Measurements from ENCODE around the gene MFN2. TPM values are rescaled to one million over a fixed set of nuclear protein-coding genes. Genes with fewer than 3 reads are reported as not detected.

The MFN2 gene
- total and polyA plus RNA-seq, 2 of the 8 experiments (the other 6 are each of a cell fraction or from before 2014, with no cell fraction given), result 34.0 to 62.5 TPM

DNA sequence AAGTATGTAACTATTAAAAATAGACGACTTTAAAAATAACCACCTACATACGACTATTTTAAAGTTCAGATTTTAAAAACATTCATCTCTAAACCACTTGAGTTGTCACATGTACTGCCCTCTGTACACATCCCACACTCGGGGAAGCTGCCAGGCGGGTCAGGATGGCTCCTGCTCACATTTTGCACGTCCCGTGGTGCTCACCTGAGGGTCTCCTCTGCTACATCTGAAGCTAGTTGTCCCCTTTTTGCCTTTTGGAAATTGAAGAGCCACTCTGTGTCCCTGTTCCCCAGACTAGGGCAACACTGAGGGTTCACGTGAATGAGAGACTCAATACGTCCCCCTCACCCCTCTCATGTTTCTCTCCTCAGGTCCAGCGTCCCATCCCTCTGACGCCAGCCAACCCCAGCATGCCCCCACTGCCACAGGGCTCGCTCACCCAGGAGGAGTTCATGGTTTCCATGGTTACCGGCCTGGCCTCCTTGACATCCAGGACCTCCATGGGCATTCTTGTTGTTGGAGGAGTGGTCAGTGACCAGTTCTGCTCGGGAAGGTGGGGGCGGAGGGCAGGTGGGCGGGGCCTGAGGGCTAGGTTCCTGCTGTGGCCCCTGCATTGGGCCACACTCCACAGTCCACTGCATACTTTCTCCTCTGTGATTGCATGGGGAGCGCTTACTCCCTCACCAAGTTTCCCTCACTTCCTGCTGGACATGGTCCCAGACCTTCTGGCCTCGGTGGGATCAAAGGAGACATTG, 26.1 kb downstream of the MFN2 start (continued):
- TF ChIP-seq YY1 (IDR thresholded peaks at IDR 0.05; ENCODE audit: low read depth, low read length) (no peak), SAP30 (IDR thresholded peaks at IDR 0.05; ENCODE audit: insufficient read depth, insufficient replicate concordance, low read length) (no peak), SIX5 (IDR thresholded peaks at IDR 0.05; ENCODE audit: low read depth, low read length) (no peak), KDM5A (IDR thresholded peaks at IDR 0.05; ENCODE audit: low read length) (no peak), EZH2 (IDR thresholded peaks at IDR 0.05; ENCODE audit: low read depth, low read length, severe bottlenecking) (no peak), HDAC2 (IDR thresholded peaks at IDR 0.05; ENCODE audit: borderline replicate concordance in 1 of 2, low read depth in 2 of 2, low read length in 2 of 2) (no peak), HDAC6 (IDR thresholded peaks at IDR 0.05; ENCODE audit: low read depth, low read length) (no peak), TBP (IDR thresholded peaks at IDR 0.05; ENCODE audit: low read depth, low read length) (no peak)
- TF ChIP-seq, protein P1, sequence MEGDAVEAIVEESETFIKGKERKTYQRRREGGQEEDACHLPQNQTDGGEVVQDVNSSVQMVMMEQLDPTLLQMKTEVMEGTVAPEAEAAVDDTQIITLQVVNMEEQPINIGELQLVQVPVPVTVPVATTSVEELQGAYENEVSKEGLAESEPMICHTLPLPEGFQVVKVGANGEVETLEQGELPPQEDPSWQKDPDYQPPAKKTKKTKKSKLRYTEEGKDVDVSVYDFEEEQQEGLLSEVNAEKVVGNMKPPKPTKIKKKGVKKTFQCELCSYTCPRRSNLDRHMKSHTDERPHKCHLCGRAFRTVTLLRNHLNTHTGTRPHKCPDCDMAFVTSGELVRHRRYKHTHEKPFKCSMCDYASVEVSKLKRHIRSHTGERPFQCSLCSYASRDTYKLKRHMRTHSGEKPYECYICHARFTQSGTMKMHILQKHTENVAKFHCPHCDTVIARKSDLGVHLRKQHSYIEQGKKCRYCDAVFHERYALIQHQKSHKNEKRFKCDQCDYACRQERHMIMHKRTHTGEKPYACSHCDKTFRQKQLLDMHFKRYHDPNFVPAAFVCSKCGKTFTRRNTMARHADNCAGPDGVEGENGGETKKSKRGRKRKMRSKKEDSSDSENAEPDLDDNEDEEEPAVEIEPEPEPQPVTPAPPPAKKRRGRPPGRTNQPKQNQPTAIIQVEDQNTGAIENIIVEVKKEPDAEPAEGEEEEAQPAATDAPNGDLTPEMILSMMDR (IDR thresholded peaks at IDR 0.05; ENCODE audit: control extremely low read depth in 1 of 3, insufficient read depth in 1 of 3, low read depth in 1 of 3, low read length in 3 of 3), result no peak

All from H1 (cell line).